Measurements from ENCODE around the gene ZNFX1. TPM values are rescaled to one million over a fixed set of nuclear protein-coding genes. Genes with fewer than 3 reads are reported as not detected.

The ZNFX1 gene
- total and polyA plus RNA-seq, 9 of the 15 experiments (the other 6 are each of a cell fraction or from before 2014, with no cell fraction given) = 3.8 to 13.8 (median 10.3) TPM

DNA sequence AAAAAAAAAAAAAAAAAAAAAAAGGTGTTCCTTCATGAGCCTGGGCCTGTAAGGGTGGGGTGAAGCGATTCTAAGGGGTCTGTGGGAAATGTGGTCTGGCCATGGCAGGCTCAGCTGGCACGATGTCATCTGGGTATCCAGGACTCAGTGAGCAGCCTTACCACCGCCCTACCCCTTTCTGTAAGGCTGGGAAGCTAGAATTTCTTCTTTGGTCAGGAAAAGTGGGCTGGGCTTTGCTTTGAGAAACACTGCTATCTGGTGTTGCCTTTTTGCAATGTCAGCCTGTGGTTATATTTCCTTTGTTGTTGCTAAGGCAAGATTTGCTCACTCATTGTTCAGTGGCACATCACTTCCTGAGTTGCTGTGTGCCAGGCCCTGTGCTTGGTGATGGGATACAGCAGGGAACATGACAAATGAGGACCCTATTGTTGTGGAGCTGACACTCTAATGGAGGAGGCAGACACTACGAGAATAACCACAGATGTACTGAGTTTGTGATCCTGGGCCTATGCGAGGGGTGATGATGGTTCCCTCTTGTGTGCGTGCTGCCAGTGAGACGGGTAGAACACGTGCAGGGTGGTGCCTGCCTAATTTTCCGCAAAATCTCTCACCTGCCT, 45.9 kb upstream of the ZNFX1 start (continued):
- TF ChIP-seq MCM7 (IDR thresholded peaks at IDR 0.05) = no peak
- TF ChIP-seq, protein P1, sequence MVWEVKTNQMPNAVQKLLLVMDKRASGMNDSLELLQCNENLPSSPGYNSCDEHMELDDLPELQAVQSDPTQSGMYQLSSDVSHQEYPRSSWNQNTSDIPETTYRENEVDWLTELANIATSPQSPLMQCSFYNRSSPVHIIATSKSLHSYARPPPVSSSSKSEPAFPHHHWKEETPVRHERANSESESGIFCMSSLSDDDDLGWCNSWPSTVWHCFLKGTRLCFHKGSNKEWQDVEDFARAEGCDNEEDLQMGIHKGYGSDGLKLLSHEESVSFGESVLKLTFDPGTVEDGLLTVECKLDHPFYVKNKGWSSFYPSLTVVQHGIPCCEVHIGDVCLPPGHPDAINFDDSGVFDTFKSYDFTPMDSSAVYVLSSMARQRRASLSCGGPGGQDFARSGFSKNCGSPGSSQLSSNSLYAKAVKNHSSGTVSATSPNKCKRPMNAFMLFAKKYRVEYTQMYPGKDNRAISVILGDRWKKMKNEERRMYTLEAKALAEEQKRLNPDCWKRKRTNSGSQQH (CRISPR knock-in tag; IDR thresholded peaks at IDR 0.05) = no peak
- no peak for TF ChIP-seq GATA2 (CRISPR knock-in tag; IDR thresholded peaks at IDR 0.05)
- no peak for TF ChIP-seq CXXC5 (CRISPR knock-in tag; IDR thresholded peaks at IDR 0.05)
- no peak for TF ChIP-seq HOXB6 (CRISPR knock-in tag; IDR thresholded peaks at IDR 0.05; ENCODE audit: borderline replicate concordance)
- no peak for TF ChIP-seq ZNF124 (CRISPR knock-in tag; IDR thresholded peaks at IDR 0.05)
- TF ChIP-seq CTBP1 (IDR thresholded peaks at IDR 0.05; ENCODE audit: borderline replicate concordance) = peak; percentile 40; the same call in 1 of the 2 replicates
- TF ChIP-seq SMC3 (conservative IDR thresholded peaks at IDR 0.05; ENCODE audit: insufficient read depth, low read depth, low read length) = peak; percentile 42; the same call in 1 of the 2 replicates
- TF ChIP-seq, protein P2, sequence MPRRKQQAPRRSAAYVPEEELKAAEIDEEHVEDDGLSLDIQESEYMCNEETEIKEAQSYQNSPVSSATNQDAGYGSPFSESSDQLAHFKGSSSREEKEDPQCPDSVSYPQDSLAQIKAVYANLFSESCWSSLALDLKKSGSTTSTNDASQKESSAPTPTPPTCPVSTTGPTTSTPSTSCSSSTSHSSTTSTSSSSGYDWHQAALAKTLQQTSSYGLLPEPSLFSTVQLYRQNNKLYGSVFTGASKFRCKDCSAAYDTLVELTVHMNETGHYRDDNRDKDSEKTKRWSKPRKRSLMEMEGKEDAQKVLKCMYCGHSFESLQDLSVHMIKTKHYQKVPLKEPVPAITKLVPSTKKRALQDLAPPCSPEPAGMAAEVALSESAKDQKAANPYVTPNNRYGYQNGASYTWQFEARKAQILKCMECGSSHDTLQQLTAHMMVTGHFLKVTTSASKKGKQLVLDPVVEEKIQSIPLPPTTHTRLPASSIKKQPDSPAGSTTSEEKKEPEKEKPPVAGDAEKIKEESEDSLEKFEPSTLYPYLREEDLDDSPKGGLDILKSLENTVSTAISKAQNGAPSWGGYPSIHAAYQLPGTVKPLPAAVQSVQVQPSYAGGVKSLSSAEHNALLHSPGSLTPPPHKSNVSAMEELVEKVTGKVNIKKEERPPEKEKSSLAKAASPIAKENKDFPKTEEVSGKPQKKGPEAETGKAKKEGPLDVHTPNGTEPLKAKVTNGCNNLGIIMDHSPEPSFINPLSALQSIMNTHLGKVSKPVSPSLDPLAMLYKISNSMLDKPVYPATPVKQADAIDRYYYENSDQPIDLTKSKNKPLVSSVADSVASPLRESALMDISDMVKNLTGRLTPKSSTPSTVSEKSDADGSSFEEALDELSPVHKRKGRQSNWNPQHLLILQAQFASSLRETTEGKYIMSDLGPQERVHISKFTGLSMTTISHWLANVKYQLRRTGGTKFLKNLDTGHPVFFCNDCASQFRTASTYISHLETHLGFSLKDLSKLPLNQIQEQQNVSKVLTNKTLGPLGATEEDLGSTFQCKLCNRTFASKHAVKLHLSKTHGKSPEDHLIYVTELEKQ (CRISPR knock-in tag; IDR thresholded peaks at IDR 0.05) = no peak
- no peak for TF ChIP-seq CHAMP1 (IDR thresholded peaks at IDR 0.05)
- no peak for TF ChIP-seq ZNF57 (CRISPR knock-in tag; IDR thresholded peaks at IDR 0.05)
- 0 out of 2 replicates have a peak, but pooled peaks have one; percentile 43 for TF ChIP-seq KLF13 (tag; IDR thresholded peaks at IDR 0.05; ENCODE audit: borderline replicate concordance, low read depth)
- TF ChIP-seq NR3C1 (CRISPR knock-in tag; IDR thresholded peaks at IDR 0.05) = no peak
- TF ChIP-seq RCOR1 (IDR thresholded peaks at IDR 0.05; ENCODE audit: borderline replicate concordance in 1 of 2, low read depth in 2 of 2, low read length in 2 of 2) = peak in 1 of 2 experiments; percentile 61; a peak in 2 of 4 replicates
- peak; percentile 62 to 81 (median 65) for TF ChIP-seq CTCF (IDR thresholded peaks at IDR 0.05 in 2 of 3, conservative IDR thresholded peaks at IDR 0.05 in 1 of 3; ENCODE audit: insufficient read depth in 2 of 3, low read depth in 1 of 3, low read length in 3 of 3)
- TF ChIP-seq ZNF174 (CRISPR knock-in tag; IDR thresholded peaks at IDR 0.05) = no peak
- TF ChIP-seq, protein P3, sequence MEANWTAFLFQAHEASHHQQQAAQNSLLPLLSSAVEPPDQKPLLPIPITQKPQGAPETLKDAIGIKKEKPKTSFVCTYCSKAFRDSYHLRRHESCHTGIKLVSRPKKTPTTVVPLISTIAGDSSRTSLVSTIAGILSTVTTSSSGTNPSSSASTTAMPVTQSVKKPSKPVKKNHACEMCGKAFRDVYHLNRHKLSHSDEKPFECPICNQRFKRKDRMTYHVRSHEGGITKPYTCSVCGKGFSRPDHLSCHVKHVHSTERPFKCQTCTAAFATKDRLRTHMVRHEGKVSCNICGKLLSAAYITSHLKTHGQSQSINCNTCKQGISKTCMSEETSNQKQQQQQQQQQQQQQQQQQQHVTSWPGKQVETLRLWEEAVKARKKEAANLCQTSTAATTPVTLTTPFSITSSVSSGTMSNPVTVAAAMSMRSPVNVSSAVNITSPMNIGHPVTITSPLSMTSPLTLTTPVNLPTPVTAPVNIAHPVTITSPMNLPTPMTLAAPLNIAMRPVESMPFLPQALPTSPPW (CRISPR knock-in tag; IDR thresholded peaks at IDR 0.05) = peak; percentile 47; the same call in 1 of the 2 replicates
